HEK293 (cell line): ENCODE measurements around the gene DNER.

Experiments used
- CTCF ChIA-PET: fragments of 350-600 bp; formaldehyde crosslinking; extraction: SDS; loops from one replicate; lab custom pipeline; 2021; ENCODE audit warnings: antibody characterized with exemption; lab: Yijun Ruan, JAX
- POLR2A ChIA-PET: fragments of 300-600 bp; formaldehyde crosslinking; extraction: SDS; loops from one replicate; lab custom pipeline; 2020; ENCODE audit warnings: antibody characterized with exemption, inconsistent platforms; lab: Yijun Ruan, JAX
- H3K27ac ChIP-seq: fragments of 200-500 bp; sonication (Bioruptor generic); 2 replicates; pipeline ENCODE4 v1.5.1; 2014; ENCODE audit warnings: low read depth, low read length, control low read depth, inconsistent platforms; ENCODE audit errors: extremely low read depth
- H3K36me3 ChIP-seq, 2 experiments: fragments of 200-500 bp in 1 of 2; sonication (Bioruptor generic) in 1 of 2; 1 replicate in 1 of 2; 2 replicates in 1 of 2; pipeline ENCODE4 v1.5.1; 2014 to 2017; ENCODE audit warnings: inconsistent platforms in 2 of 2, low read length in 2 of 2; ENCODE audit not compliant: control insufficient read depth in 2 of 2, insufficient read depth in 1 of 2
- H3K4me1 ChIP-seq: fragments of 200-500 bp; sonication (Bioruptor generic); 2 replicates; pipeline ENCODE4 v1.5.1; 2014; ENCODE audit warnings: mild to moderate bottlenecking, low read length, inconsistent platforms; ENCODE audit not compliant: control insufficient read depth, insufficient read depth
- H3K4me3 ChIP-seq: 2 replicates; pipeline ENCODE4 v1.5.1; 2011; ENCODE audit warnings: low read depth, mild to moderate bottlenecking, control low read depth, low read length, moderate library complexity
- H3K9me3 ChIP-seq: fragments of 200-500 bp; sonication (Bioruptor generic); 2 replicates; pipeline ENCODE4 v1.5.1; 2014; ENCODE audit warnings: low read depth, low read length, inconsistent platforms; ENCODE audit not compliant: control insufficient read depth, insufficient read depth
- EGR2 ChIP-seq: fragments of 450-650 bp; formaldehyde crosslinking; IDR thresholded peaks from 2 replicates; pipeline ENCODE4 v1.5.1; 2016; ENCODE audit warnings: low read depth, missing biosample characterization, missing genetic modification characterization
- GLIS1 ChIP-seq: fragments of 450-650 bp; formaldehyde crosslinking; IDR thresholded peaks from 2 replicates; pipeline ENCODE4 v1.5.1; 2016; ENCODE audit warnings: missing biosample characterization, missing genetic modification characterization
- IKZF3 ChIP-seq: fragments of 450-650 bp; IDR thresholded peaks from 2 replicates; pipeline ENCODE4 v1.5.0; 2018; ENCODE audit warnings: missing biosample characterization, mild to moderate bottlenecking, missing genetic modification characterization, moderate library complexity
- KLF8 ChIP-seq: fragments of 450-650 bp; formaldehyde crosslinking; IDR thresholded peaks from 2 replicates; pipeline ENCODE4 v1.5.1; 2016; ENCODE audit warnings: missing biosample characterization, missing genetic modification characterization
- OSR2 ChIP-seq: fragments of 450-650 bp; formaldehyde crosslinking; IDR thresholded peaks from 2 replicates; pipeline ENCODE4 v1.5.1; 2016; ENCODE audit warnings: missing biosample characterization, missing genetic modification characterization
- SP2 ChIP-seq: fragments of 450-650 bp; formaldehyde crosslinking; IDR thresholded peaks from 2 replicates; pipeline ENCODE4 v1.5.1; 2016; ENCODE audit warnings: missing biosample characterization, missing genetic modification characterization
- SP7 ChIP-seq: fragments of 450-650 bp; formaldehyde crosslinking; IDR thresholded peaks from 2 replicates; pipeline ENCODE4 v1.5.1; 2016; ENCODE audit warnings: missing biosample characterization, missing genetic modification characterization
- TRIM28 ChIP-seq: IDR thresholded peaks from 2 replicates; pipeline ENCODE4 v1.6.1; 2011; ENCODE audit warnings: low read length, control low read depth, borderline replicate concordance
- ZBTB21 ChIP-seq: fragments of 450-650 bp; formaldehyde crosslinking; IDR thresholded peaks from 2 replicates; pipeline ENCODE4 v1.5.1; 2017; ENCODE audit warnings: missing biosample characterization, missing genetic modification characterization
- ZFP41 ChIP-seq: fragments of 450-650 bp; formaldehyde crosslinking; IDR thresholded peaks from 2 replicates; pipeline ENCODE4 v1.5.1; 2016; ENCODE audit warnings: missing biosample characterization, missing genetic modification characterization, borderline replicate concordance
- ZFP69B ChIP-seq: fragments of 450-650 bp; formaldehyde crosslinking; IDR thresholded peaks from 2 replicates; pipeline ENCODE4 v1.5.1; 2016; ENCODE audit warnings: missing biosample characterization, missing genetic modification characterization
- ZNF146 ChIP-seq: fragments of 450-650 bp; formaldehyde crosslinking; IDR thresholded peaks from 2 replicates; pipeline ENCODE4 v1.5.1; 2016; ENCODE audit warnings: missing biosample characterization, missing genetic modification characterization
- ZNF221 ChIP-seq: fragments of 450-650 bp; formaldehyde crosslinking; IDR thresholded peaks from 2 replicates; pipeline ENCODE4 v1.5.1; 2017; ENCODE audit warnings: missing biosample characterization, missing genetic modification characterization, borderline replicate concordance
- ZNF248 ChIP-seq: fragments of 450-650 bp; formaldehyde crosslinking; IDR thresholded peaks from 2 replicates; pipeline ENCODE4 v1.5.1; 2017; ENCODE audit warnings: missing biosample characterization, missing genetic modification characterization
- ZNF280D ChIP-seq: fragments of 450-650 bp; formaldehyde crosslinking; IDR thresholded peaks from 2 replicates; pipeline ENCODE4 v1.5.1; 2016; ENCODE audit warnings: missing biosample characterization, missing genetic modification characterization
- ZNF311 ChIP-seq: fragments of 450-650 bp; formaldehyde crosslinking; IDR thresholded peaks from 2 replicates; pipeline ENCODE4 v1.5.1; 2017; ENCODE audit warnings: missing biosample characterization, missing genetic modification characterization, borderline replicate concordance
- ZNF324 ChIP-seq: fragments of 450-650 bp; formaldehyde crosslinking; IDR thresholded peaks from 2 replicates; pipeline ENCODE4 v1.5.1; 2016; ENCODE audit warnings: missing biosample characterization, missing genetic modification characterization
- ZNF555 ChIP-seq: fragments of 450-650 bp; formaldehyde crosslinking; conservative IDR thresholded peaks from 2 replicates; pipeline ENCODE4 v1.5.1; 2017; ENCODE audit warnings: missing biosample characterization, mild to moderate bottlenecking, missing genetic modification characterization, inconsistent platforms
- ZNF580 ChIP-seq: fragments of 450-650 bp; formaldehyde crosslinking; IDR thresholded peaks from 2 replicates; pipeline ENCODE4 v1.5.1; 2016; ENCODE audit warnings: missing biosample characterization, missing genetic modification characterization
- ZNF596 ChIP-seq: fragments of 450-650 bp; IDR thresholded peaks from 2 replicates; pipeline ENCODE4 v1.5.0; 2018; ENCODE audit warnings: missing biosample characterization, mild to moderate bottlenecking, missing genetic modification characterization, moderate library complexity
- ZNF645 ChIP-seq: fragments of 450-650 bp; formaldehyde crosslinking; IDR thresholded peaks from 2 replicates; pipeline ENCODE4; 2016; ENCODE audit warnings: missing biosample characterization, missing genetic modification characterization
- ZNF670 ChIP-seq: fragments of 450-650 bp; formaldehyde crosslinking; IDR thresholded peaks from 2 replicates; pipeline ENCODE4 v1.5.1; 2016; ENCODE audit warnings: missing biosample characterization, missing genetic modification characterization, low read depth
- ZNF704 ChIP-seq: fragments of 450-650 bp; formaldehyde crosslinking; IDR thresholded peaks from 2 replicates; pipeline ENCODE4 v1.5.1; 2016; ENCODE audit warnings: missing biosample characterization, missing genetic modification characterization
- ZNF776 ChIP-seq: fragments of 450-650 bp; formaldehyde crosslinking; IDR thresholded peaks from 2 replicates; pipeline ENCODE4 v1.5.0; 2017; ENCODE audit warnings: missing biosample characterization, missing genetic modification characterization, borderline replicate concordance
- ZNF791 ChIP-seq: fragments of 450-650 bp; formaldehyde crosslinking; IDR thresholded peaks from 2 replicates; pipeline ENCODE4 v1.5.1; 2016; ENCODE audit warnings: missing biosample characterization, missing genetic modification characterization
- ZSCAN18 ChIP-seq: fragments of 450-650 bp; formaldehyde crosslinking; IDR thresholded peaks from 2 replicates; pipeline ENCODE4 v1.5.1; 2016; ENCODE audit warnings: missing biosample characterization, missing genetic modification characterization
- ZSCAN5A ChIP-seq: fragments of 450-650 bp; formaldehyde crosslinking; IDR thresholded peaks from 2 replicates; pipeline ENCODE4 v1.5.1; 2016; ENCODE audit warnings: missing biosample characterization, missing genetic modification characterization

The DNER gene

GRCh38 chr2:229371086-229371485 lies 343.3 kb downstream of the DNER start (continued):
- TF ChIP-seq ZSCAN18 (tag by site-specific recombination): no peak
- TF ChIP-seq KLF8: no peak
- no peak for TF ChIP-seq ZNF311 (tag by site-specific recombination)
- TF ChIP-seq OSR2 (tag by site-specific recombination): no peak
- no peak for TF ChIP-seq IKZF3 (tag by site-specific recombination)
- TF ChIP-seq ZFP69B (tag by site-specific recombination): no peak
- TF ChIP-seq SP7 (tag by site-specific recombination): no peak
- no peak for TF ChIP-seq ZFP41 (tag by site-specific recombination)
- TF ChIP-seq ZBTB21 (tag by site-specific recombination): no peak
- no peak for TF ChIP-seq ZNF670
- TF ChIP-seq, all 188 proteins: peak for 0

GRCh38 chr2:229370509-229370908 lies 343.8 kb downstream of the DNER start:
- Histone ChIP-seq H3K27ac (no peak overlapping the region), H3K4me1 (no peaks in the 10 kb centered on the region), H3K4me3 (no peak overlapping the region), H3K9me3 (no peaks in the 10 kb centered on the region), H3K36me3 (no peaks in the 10 kb centered on the region)
- TF ChIP-seq ZNF280D (no peak), ZNF776 (tag by site-specific recombination) (no peak), SP2 (tag by site-specific recombination) (no peak), GLIS1 (tag by site-specific recombination) (no peak), ZSCAN5A (no peak), ZNF555 (tag by site-specific recombination) (no peak), ZNF791 (tag by site-specific recombination) (no peak), ZNF580 (tag by site-specific recombination) (no peak)
- POLR2A ChIA-PET: no interaction called here
- CTCF ChIA-PET: interaction anchor here (1.1 kb wide), 1 partner anchor 12 kb away, joined by 3 read pairs; no protein-coding TSS in a partner anchor

GRCh38 chr2:229363185-229363814 lies 351.1 kb downstream of the DNER start:
- ChIA-PET POLR2A (no interaction called here), CTCF (interaction anchor here (0.6 kb wide), 1 partner anchor 220 kb away, joined by 3 read pairs; no protein-coding TSS in a partner anchor)
- H3K36me3 ChIP-seq: no peaks in the 10 kb centered on the region
- H3K4me1 ChIP-seq: no peaks in the 10 kb centered on the region
- no peak overlapping the region for H3K27ac ChIP-seq
- no peaks in the 10 kb centered on the region for H3K9me3 ChIP-seq
- no peak overlapping the region for H3K4me3 ChIP-seq
- no peak for TF ChIP-seq TRIM28
- no peak for TF ChIP-seq EGR2 (tag by site-specific recombination)
- no peak for TF ChIP-seq ZNF248 (tag by site-specific recombination)
- TF ChIP-seq ZNF645 (tag by site-specific recombination): no peak
- no peak for TF ChIP-seq ZNF221 (tag by site-specific recombination)
- TF ChIP-seq ZNF704 (tag by site-specific recombination): no peak
- no peak for TF ChIP-seq ZNF324 (tag by site-specific recombination)
- TF ChIP-seq ZNF146: no peak
- TF ChIP-seq ZNF596 (tag by site-specific recombination): no peak
